GM21390 (cell line): ENCODE measurements around the gene DNAH6.
"Not testable (repeated sequence)": the region's sequence is repeated elsewhere in the genome, so short reads cannot be mapped to it uniquely, and the experiment has no call there.

Source experiments
- ATAC-seq: cut with Tn5 transposase; IDR thresholded peaks from one replicate; pipeline ENCODE4 v1.9.1; 2021; ENCODE audit not compliant: unreplicated experiment

The DNAH6 gene

GRCh38 chr2:84496386-84496785 is 19.9 kb upstream of the DNAH6 start:
- no peak for ATAC-seq

DNA sequence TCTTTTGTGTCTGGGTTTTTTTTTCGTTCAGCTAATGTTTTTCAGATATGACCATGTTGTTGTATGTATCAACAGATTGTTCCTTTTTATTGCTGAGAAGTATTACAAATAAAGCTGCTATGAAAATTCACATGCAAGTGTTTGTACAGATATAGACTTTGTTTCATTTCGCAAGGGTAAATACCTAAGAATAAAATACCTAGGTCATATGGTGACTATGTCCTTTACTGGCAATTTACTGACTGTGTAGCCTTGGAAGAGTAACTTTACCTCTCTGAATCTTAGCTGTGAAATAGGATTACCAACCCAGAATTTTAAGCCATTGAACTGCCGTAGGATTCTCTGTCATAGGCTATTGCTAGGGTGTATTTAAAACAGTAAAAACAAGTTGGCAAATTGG is 19.0 kb upstream of the DNAH6 start:
- no peak for ATAC-seq

DNA sequence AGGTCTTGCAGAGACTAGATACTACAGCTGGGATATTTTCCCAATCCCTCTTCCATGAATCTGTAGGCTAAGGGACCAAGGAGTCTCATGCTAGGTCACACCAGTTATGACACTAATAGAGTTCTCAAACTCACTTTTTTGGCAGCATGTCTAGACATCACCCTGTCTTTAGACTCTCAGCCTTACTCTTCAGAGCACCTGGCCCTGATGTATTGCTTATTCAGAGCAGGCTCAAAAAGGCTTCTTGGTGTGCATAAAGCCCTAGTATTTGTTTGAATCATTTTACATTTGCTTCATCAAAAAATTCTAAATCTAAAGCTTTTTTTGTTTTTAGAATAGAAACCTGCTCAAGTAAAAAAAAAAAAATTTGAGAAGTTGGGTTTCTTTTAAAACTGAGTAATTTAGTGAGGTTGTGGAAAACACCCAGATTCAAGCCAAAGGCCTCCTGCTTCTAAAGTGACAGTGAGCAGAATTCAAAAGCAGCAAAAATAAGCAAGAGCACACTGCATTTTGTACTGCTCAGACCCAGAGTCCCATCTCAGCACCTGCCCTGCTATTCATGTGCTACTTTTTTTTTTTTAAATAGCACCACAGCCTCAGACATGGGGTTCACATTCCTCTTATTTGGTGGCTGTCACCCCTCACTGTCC is 18.0 kb upstream of the DNAH6 start:
- no peak for ATAC-seq

DNA sequence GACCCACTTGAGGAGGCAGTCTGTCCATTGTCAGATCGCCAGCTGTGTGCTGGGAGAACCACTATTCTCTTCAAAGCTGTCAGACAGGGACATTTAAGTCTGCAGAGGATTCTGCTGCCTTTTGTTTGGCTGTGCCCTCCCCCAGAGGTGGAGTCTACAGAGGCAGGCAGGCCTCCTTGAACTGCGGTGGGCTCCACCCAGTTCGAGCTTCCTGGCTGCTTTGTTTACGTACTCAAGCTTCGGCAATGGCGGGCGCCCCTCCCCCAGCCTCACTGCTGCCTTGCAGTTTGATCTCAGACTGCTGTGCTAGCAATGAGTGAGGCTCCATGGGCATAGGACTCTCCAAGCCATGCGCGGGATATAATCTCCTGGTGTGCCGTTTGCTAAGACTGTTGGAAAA is 5.3 kb upstream of the DNAH6 start:
- ATAC-seq = not testable (repeated sequence)

DNA sequence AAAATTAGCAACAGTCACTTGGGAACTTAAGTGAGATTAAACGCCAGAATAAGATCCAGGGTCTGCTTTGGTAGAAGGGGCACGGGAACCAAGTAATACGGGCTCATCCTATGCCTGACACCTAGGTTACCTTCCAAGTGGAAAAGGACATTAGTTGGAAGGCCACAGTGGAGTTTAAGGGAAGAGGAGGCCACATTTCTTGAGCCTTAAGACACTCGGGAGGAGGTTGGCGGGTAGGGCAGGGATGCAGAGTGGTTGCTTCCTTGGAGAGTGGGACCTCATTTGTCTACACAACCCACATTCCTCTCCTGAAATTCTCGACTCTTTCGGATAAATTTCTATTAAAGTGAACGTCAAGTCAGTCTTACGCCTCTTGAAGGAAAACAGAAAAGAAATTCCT is 510 bp upstream of the DNAH6 start:
- no peak for ATAC-seq

GRCh38 chr2:84519332-84519957 is 3.1 kb downstream of the DNAH6 start:
- ATAC-seq = no peak

DNA sequence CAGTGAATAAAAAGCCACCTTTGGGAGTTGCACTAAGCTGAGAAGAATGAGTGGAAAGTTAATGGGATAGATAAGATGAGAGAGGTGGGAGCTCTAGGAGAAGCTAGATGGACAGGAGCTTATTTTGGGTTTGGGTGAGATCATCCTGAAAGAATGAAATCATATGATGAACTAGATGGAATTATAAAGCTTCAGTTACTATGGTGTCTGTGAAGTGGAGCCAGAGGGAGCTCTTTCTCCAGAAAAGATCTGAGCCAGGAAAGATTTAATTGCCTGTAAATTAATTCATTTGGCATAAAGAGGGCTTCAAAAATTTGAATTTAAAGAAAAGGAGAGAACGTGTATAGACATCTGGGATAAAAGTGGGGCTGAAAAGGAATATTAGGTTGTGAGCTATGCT is 10.3 kb downstream of the DNAH6 start:
- ATAC-seq = no peak

DNA sequence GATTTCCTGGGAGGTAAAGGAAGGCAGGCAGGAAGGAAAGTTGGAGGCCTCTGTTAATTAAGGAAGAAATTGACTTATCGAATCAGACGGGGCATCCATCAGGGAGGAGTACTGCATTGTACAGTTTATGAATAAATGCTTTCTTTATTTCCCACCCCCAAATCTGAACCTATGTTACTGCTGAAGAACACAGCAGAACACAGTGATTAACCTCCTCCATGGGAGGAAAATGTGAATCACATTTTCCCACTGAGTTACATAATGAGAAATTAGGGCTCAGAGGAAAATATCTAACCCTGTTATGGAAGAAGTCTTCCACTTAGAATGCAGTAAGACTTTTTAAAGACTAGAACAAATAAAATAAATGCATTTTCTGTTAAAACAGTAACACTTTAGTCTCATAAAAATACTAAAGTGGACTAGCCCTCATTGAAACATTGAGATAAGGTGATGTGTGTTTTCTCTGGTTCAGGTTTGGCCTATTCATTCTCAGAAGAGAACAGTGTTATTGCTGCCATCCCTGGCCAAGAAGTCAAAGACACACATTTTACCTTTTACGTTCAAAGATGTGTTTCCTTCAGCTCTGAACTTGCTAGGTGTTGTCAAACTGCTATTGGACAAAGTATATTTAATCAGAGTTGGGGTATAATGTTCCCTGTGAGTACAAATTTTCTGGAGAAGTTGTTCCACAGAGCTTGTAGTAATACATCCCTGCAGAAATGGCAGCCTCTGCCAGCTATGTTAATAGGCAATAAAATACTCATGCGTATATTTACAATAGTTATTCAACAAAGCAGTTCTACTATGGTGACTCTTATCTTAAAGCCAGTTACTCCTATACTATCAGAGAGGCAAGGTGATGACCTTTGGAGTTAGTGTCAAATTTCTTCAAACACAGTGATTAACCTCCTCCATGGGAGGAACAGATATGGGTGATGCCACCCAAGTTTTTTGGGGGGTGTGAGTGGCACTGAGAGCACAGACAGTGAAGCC is 11.1 kb downstream of the DNAH6 start:
- ATAC-seq = no peak

DNA sequence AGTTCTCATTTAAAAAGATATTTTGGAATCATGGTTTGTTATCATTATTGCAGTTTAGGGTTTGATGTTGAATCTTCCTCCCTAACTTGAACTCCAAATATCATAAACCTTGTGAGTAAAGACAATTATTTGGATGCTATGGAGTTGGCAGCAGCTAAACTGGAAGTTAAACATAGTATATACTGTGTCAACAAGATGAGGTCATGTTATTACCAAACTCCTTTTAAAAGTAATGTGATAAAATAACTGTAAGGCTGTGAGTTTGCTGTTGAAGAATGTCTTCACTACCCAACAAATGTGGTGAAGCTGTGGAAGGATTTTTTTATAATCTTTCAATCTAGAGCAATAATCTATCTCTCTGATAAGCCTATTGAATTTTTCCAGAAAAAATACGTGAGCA is 16.0 kb downstream of the DNAH6 start:
- no peak for ATAC-seq

- ATAC-seq = no peak
Observed at GRCh38 chr2:84534225-84534624, 17.9 kb downstream of the DNAH6 start.

DNA sequence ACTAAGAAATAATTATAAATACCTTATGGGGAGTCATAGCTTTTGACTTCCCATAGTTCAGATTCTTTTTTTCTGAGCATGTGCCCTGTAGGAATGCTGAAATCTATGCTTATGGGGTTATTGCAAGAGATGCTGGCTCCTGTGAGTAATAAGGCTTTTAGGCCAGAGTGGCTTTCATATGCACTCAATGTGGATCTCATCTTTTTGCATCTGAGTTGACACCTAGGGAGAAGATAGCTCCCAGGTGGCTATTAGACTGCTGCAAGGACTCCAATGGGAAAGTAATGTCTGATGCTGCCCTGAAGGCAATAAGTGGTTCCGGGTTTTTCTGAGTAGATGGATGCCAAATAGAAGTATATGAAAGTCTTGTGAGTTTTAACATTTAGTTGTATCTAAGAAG is 21.0 kb downstream of the DNAH6 start:
- no peak for ATAC-seq

DNA sequence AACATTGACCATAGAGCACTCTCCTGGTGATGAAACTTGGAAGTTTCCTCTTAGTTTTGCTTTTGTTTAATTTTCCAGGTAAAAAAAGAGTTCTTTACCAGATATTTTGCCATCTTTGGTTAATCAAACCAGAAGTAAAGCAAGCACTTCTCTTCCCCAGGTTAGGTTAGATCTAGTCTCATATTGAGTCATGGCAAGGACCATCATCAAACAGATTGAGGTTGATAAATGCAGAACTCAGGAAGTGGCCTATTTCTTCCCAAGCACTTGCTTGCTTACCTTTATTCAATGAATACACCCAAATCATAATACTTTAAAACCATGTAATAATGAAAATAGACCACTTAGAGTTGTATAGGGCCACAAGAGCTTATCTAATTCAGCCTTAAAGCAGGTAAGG is 23.4 kb downstream of the DNAH6 start:
- no peak for ATAC-seq

GRCh38 chr2:84545005-84545404 is 28.7 kb downstream of the DNAH6 start:
- ATAC-seq = no peak

DNA sequence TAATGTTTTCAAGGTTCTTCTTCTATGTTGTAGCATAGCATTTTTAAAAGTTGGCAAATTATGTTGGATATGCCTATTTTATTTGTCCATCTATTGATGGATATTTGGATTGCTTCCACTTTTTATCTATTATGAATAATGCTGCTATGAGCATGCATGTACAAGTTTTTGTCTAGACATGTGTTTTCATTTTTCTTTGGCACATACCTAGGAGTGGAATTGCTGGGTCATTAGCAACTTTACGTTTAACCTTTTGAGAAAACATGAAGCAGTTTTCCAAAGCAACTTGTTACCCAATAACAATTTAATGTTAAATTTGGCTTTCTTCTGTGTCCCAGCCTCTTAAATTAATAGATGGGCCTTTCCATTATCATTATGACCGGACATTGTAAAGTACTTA is 30.3 kb downstream of the DNAH6 start:
- ATAC-seq = no peak

GRCh38 chr2:84548303-84548702 is 32.0 kb downstream of the DNAH6 start:
- no peak for ATAC-seq

DNA sequence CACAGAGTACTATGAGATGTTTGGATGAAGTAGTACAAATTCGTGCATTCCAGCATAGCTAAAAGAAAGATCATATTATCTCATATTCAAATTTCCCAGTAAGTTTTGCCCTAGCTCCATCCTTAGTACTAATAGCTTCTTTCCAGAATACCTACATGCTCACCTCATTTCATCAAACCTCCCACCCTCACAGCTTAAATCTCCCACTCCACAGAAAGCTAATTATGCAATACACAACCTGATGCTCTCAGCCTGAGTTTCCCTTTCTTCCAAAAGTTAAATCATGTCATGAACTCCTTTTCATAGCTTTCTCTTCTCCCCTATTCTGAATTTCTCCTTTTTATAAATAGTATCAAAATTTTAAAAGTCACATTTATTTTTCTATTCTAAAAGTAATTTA is 34.6 kb downstream of the DNAH6 start:
- no peak for ATAC-seq

- ATAC-seq = not testable (repeated sequence)
Observed at GRCh38 chr2:84551526-84551925, 35.2 kb downstream of the DNAH6 start.

- ATAC-seq = no peak
Observed at GRCh38 chr2:84556190-84556589, 39.9 kb downstream of the DNAH6 start.

DNA sequence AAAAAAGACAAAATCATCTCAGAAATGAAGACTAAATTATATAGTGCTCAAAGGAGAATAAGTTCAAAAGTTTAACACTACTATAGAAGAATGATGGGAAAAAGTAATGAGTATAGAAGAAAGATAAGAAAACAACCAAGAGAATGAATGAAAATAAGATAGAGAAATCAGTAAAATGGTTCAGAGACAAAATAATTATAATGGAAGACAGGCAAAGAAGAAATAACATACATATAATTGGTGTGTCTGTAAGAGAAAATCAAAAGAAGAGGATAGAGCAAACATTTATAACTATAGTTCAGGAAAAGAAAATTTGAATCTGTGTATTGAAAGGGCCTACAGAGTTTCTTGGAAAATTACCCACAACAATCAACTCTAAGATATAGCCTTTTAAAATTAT is 43.5 kb downstream of the DNAH6 start:
- no peak for ATAC-seq

- no peak for ATAC-seq
Observed at GRCh38 chr2:84579661-84580060, 63.4 kb downstream of the DNAH6 start.

DNA sequence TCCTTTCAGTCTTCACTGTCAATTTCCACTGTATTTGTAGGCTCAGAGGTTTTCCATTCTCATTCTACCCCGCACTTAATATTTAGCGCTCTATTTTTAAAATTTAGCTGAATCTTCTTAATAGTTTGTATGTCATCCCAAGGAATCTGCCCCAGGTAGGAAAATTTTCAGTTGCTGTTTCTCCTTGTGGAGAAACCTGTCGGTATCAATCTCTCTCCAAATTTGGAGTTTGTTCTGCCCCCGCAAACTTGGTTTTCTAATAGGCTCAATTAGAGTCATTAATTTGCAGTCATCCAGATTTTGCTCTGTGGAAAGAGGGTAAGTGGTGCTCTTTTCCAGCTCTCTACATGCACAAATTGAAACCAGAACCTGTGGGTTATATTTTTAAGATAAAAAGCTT is 87.6 kb downstream of the DNAH6 start:
- ATAC-seq = no peak

DNA sequence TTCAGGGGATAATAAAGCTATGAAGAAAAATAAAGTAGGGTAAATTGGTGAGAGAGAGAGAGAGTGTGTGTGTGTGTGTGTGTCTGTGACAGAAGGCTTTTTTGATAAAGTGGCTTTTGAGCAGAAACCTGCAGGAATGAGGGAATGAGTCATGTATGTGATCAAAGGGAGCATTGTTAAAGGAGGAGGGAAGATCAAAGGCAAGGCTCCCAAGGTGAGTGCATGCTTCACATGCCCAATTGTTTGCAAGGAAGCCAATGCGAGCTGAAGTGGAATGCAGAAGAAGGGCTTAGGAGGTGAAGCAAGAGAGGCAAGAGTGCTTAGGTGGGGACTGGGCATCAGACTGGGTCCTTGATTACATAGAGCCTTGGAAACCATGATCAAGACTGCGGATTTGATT is 96.8 kb downstream of the DNAH6 start:
- ATAC-seq = no peak
